Choroid plexus epithelial cell (primary cell): ENCODE measurements around the gene C15orf40.

Source experiments
- DNase-seq: peaks from one replicate; pipeline ENCODE4 v3.0.0-alpha.2; 2010; ENCODE audit warnings: low read depth
- H3K4me3 ChIP-seq: 2 replicates; pipeline ENCODE4 v1.5.1; 2011; ENCODE audit warnings: low read depth, mild to moderate bottlenecking, control low read depth, low read length, moderate library complexity
- CTCF ChIP-seq: conservative IDR thresholded peaks from 2 replicates; pipeline ENCODE4 v1.5.1; 2011; ENCODE audit warnings: low read depth, mild to moderate bottlenecking, control low read depth, inconsistent platforms, low read length, moderate library complexity

The C15orf40 gene

GRCh38 chr15:82958638-82959037 lies 52.8 kb downstream of the C15orf40 start:
- no peak for DNase-seq
- no peak for TF ChIP-seq CTCF
- no peak overlapping the region for H3K4me3 ChIP-seq

GRCh38 chr15:82952158-82953081 lies 59.0 kb downstream of the C15orf40 start, which contains the start of gene HOMER2:
TSS of gene HOMER2 (minus strand) at chr15:82952720. CDS start at chr15:82952535, 185 bp downstream.
- TF ChIP-seq CTCF, result no peak
- DNase-seq, result peak; percentile 6
- H3K4me3 ChIP-seq, result peak within 1 kb of the TSS; percentile 33

- peak; percentile 2 for DNase-seq
- H3K4me3 ChIP-seq, result no peak overlapping the region
- TF ChIP-seq CTCF, result no peak
These were observed 59.8 kb downstream of the C15orf40 start for GRCh38 chr15:82951472-82952157.

- no peak overlapping the region for H3K4me3 ChIP-seq
- no peak for DNase-seq
These were observed 60.6 kb downstream of the C15orf40 start for GRCh38 chr15:82950746-82951370.

GRCh38 chr15:82950295-82950694 lies 61.1 kb downstream of the C15orf40 start:
- no peak for TF ChIP-seq CTCF
- H3K4me3 ChIP-seq, result no peak overlapping the region
- no peak for DNase-seq

More at GRCh38 chr15:82950746-82951370, 60.6 kb downstream of the C15orf40 start:
- no peak for TF ChIP-seq CTCF

GRCh38 chr15:82946155-82946701 lies 65.2 kb downstream of the C15orf40 start:
- no peak for DNase-seq
- no peak for TF ChIP-seq CTCF
- no peak overlapping the region for H3K4me3 ChIP-seq
